GM12865 (cell line): ENCODE measurements around the gene BEND6.

Source experiments
- DNase-seq: peaks from one replicate; pipeline ENCODE4 v3.0.0; 2010; ENCODE audit warnings: low read depth
- H3K4me3 ChIP-seq: 2 replicates; pipeline ENCODE4 v1.5.1; 2011; ENCODE audit warnings: mild to moderate bottlenecking, low read depth, low read length, control low read depth
- TF ChIP-seq, protein P1 (sequence below): IDR thresholded peaks from 2 replicates; pipeline ENCODE4 v1.5.1; 2011; ENCODE audit warnings: low read length, control low read depth, low read depth, inconsistent platforms; ENCODE audit not compliant: insufficient read depth; ENCODE audit errors: missing control alignments

BEND6 gene

DNA sequence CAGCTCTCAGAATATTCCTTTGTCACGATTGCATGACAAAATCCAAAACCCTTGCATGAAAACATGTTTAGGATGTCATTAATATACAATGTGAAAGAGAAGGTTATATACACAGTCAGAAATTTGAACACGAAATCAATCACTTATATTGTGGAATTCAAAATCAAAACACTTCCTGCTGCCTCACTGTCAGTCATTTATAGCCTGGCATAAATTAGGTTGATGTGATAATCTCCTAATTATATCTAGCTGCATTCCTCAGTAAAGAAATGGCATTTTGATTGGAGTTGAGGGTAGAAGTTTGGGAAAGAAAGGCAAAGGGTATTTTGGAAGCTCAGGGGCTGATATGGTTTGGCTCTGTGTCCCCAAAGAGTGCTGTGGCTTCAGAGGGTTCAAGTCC, 24.1 kb upstream of the BEND6 start:
- TF ChIP-seq, protein P1, sequence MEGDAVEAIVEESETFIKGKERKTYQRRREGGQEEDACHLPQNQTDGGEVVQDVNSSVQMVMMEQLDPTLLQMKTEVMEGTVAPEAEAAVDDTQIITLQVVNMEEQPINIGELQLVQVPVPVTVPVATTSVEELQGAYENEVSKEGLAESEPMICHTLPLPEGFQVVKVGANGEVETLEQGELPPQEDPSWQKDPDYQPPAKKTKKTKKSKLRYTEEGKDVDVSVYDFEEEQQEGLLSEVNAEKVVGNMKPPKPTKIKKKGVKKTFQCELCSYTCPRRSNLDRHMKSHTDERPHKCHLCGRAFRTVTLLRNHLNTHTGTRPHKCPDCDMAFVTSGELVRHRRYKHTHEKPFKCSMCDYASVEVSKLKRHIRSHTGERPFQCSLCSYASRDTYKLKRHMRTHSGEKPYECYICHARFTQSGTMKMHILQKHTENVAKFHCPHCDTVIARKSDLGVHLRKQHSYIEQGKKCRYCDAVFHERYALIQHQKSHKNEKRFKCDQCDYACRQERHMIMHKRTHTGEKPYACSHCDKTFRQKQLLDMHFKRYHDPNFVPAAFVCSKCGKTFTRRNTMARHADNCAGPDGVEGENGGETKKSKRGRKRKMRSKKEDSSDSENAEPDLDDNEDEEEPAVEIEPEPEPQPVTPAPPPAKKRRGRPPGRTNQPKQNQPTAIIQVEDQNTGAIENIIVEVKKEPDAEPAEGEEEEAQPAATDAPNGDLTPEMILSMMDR = no peak
- DNase-seq = no peak

DNA sequence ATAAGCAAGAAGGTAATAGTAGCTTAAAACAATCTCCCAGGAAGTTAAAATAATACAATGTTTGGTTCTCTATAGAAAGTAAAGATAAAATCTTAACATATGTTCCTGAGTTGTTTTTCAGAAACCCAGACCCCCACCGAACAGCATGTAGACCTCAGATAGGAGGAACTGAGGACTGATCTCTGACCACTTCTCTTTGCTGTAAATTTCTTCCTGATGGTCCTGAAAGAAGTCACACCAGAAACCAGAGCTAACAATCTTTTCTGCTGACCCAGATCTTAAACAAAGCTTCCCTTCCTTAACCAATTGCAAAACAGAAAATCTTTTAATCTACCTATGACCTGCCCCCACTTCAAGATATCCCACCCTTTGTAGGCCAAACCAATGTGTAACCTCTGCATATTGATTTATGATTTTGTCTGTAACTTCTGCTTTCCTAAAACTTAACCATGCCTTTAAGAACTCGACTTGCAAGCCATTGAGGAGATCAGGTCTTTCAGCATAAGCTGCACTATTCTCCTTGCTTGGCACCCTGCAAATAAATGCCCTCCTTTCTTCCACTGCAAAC, 21.9 kb upstream of the BEND6 start:
- TF ChIP-seq, protein P1 = no peak
- H3K4me3 ChIP-seq = no peak overlapping the region
- DNase-seq = no peak

More for the DNA sequence above, 24.1 kb upstream of the BEND6 start:
- no peak overlapping the region for H3K4me3 ChIP-seq

DNA sequence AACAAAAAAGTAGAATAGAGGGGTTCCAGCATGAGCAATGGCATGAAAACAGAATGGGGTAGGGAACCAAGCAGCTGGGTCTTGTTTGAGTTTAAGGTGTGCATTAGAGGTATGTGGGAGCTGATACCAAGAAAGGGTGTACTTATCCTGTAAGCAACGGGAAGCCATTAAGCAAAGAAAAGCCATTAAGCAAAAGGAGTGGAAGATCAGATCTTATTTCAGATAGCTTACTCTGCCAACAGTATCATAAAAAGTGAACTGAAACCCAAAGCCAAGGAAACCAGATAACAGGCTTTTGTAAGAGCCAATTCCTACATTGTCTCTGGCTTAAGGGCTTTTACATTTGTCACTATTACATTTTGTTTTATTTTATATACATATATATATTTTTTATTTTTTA, 21.3 kb upstream of the BEND6 start:
- no peak overlapping the region for H3K4me3 ChIP-seq
- TF ChIP-seq, protein P1 = no peak
- no peak for DNase-seq

DNA sequence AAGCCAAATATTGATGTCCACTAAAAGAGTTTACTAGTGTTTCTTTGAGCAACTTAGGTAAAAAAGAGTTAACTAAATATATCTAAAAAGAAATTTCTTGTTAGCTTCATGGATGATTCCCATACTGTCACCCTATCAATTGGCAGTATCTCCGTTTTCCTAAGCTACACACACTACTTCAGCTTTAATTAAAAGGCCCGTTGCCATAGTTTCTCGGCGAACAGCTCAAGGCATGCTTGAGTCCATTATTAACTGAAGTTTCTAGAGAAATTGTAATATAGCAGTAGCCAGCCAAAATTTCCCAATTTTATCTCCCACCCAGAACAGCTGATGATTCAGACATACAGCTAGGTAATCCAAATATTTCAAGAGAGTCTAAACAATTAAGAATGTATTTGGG, 20.0 kb upstream of the BEND6 start:
- DNase-seq = no peak
- TF ChIP-seq, protein P1 = no peak
- no peak overlapping the region for H3K4me3 ChIP-seq

DNA sequence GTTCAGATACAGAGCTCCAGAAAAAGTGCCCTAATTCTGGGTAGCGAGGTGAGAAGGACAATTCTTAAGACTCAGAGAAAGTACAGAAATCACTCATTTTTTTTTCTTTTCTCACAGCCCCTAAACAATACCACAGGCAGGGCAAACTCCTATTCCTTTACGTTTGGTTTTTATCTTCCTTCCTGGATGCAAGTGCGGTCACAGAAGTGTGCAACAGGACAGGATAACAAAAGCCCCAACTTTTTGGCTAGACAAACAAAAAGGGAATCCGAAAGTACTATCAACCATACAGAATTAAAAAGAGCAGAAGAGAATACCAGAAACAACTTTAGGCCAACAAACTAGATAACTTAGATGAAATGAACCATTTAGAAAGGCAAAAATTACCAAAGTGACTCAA, 18.4 kb upstream of the BEND6 start:
- DNase-seq = no peak
- TF ChIP-seq, protein P1 = no peak
- no peak overlapping the region for H3K4me3 ChIP-seq

DNA sequence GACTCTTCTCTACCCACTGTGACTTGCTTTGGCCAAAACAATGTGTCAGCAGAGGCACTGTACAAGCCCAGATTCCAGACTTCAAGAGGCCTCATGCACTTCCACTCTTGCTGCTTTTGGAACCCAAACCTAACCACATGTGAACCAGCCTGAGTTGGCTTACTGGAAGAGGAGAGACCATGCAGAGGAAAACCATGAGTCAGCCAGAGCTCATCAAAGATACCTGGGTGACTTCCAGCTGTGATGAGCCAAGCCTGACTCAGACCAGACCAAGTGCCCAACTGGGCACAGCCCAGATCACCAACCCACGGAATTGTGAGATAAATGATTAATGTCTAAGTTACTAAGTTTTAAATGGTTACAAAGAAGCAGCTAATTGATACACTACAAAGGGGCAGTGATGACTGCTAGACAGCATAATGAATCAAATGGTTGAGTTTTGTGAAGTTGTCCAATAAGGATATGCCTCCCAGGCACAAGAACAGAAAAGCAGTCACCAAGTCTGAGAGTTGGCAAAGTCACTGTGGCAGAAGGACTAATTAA, 16.2 kb upstream of the BEND6 start:
- TF ChIP-seq, protein P1 = no peak
- H3K4me3 ChIP-seq = no peak overlapping the region
- DNase-seq = no peak

DNA sequence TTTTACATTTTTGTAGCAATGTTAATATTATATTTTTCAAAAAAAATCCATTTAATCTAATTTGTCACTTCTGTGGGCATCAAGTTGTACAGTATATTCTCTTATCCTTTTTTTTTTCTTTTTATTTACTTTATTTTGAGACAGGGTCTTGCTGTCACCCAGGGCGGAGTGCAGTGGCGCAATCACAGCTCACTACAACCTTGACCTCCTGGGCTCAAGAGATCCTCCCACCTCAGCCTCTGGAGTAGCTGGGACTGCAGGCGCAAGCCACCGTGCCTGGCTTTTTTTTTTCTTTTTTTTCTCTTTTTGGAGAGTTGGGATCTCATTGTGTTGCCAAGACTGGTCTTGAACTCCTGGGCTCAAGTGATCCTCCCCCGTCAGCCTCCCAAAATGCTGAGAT, 14.4 kb upstream of the BEND6 start:
- DNase-seq = no peak
- H3K4me3 ChIP-seq = no peak overlapping the region
- TF ChIP-seq, protein P1 = no peak
